22Rv1 (cell line): ENCODE results near the gene LMO4.

Experiments used
- ZFX ChIP-seq: fragments of 450-650 bp; IDR thresholded peaks from 2 replicates; pipeline ENCODE4 v1.6.1; 2017; ENCODE audit warnings: antibody characterized with exemption, borderline replicate concordance
- TF ChIP-seq, protein P1 (sequence below): fragments of 450-650 bp; IDR thresholded peaks from 2 replicates; pipeline ENCODE4 v1.5.1; 2017; ENCODE audit warnings: mild to moderate bottlenecking

DNA sequence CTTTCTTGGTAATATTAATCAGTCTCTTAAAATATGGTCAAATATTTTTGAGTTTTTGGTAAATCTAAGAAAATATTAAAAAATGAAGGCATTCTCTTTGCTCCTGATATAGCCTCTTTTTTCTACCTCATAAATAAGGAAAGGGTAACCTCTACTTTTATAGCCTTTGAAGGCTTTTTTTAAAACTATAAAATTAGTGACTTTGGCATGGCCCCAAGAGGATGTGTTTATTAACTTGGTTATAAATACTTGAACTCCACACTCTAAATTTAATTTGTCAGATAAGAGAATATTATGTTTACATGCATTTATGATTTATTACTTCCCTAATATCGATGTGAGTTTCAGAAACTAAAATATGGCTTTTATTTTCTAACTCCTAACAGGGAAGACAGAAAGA, 60.3 kb downstream of the LMO4 start:
- TF ChIP-seq, protein P1, sequence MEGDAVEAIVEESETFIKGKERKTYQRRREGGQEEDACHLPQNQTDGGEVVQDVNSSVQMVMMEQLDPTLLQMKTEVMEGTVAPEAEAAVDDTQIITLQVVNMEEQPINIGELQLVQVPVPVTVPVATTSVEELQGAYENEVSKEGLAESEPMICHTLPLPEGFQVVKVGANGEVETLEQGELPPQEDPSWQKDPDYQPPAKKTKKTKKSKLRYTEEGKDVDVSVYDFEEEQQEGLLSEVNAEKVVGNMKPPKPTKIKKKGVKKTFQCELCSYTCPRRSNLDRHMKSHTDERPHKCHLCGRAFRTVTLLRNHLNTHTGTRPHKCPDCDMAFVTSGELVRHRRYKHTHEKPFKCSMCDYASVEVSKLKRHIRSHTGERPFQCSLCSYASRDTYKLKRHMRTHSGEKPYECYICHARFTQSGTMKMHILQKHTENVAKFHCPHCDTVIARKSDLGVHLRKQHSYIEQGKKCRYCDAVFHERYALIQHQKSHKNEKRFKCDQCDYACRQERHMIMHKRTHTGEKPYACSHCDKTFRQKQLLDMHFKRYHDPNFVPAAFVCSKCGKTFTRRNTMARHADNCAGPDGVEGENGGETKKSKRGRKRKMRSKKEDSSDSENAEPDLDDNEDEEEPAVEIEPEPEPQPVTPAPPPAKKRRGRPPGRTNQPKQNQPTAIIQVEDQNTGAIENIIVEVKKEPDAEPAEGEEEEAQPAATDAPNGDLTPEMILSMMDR: no peak
- TF ChIP-seq ZFX: no peak
